Measurements from ENCODE around the gene CELF2.
A peak's percentile ranks its signal among the peaks of the same experiment; 100 is the strongest.

CELF2 gene

DNA sequence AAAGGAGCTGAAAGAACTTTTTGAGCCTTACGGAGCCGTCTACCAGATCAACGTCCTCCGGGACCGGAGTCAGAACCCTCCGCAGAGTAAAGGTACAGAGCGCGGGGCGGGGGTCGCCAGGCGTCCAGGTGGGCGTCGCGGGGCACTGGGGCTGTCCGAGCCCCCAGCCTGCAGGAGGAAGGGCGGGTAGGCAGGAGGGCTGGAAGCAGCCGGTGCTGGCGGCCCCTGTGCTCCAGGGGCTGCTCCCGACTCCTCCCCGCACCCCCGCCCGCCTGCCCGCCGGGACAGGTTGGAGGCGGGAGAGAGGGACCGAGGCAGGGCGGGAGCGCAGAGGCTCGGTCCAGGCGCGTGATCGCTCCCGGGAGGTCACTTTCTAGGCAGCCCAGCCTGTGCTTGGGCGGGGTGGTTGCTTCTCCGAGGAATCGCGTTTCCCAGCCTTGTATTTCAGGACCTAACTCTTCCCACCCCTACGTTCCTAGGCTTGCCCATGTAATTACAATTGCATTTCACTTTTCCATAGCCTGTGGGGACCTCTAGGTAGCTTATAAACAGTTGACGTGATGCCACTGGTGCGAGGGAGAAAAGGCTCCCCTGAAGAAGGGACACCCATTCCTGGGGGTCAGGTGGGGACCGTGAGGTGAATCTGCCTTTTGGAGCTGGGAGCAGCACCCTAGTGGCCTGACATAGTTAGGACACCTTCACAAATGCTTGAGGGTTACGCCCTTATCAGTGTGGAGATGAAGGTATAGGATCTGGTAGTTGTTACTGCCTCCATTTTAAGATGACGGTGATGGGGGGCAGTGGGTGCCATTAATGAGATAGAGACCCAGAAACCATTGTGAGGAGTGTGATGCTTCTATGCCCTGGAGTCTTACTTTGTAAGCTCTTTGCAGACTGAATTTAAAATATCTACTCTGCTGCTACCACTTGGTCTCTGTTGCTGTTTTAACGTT is 148.2 kb downstream of the CELF2 start:
- peak overlapping the region; percentile 73 to 80 for H3K9ac ChIP-seq (ENCODE audit: low read depth in 1 of 2, low read length in 2 of 2)
- H3K27me3 ChIP-seq (ENCODE audit: control insufficient read depth in 2 of 2, insufficient read depth in 2 of 2, low read length in 2 of 2), result no peaks in the 10 kb centered on the region
- peak overlapping the region; percentile 80 to 87 for H3K27ac ChIP-seq (ENCODE audit: low read depth in 2 of 2, low read length in 2 of 2)
- no peaks in the 10 kb centered on the region for H3K9me3 ChIP-seq (ENCODE audit: control insufficient read depth in 2 of 2, low read length in 2 of 2)
- H3K4me1 ChIP-seq (ENCODE audit: control insufficient read depth in 2 of 2, insufficient read depth in 2 of 2, low read length in 2 of 2), result peaks cover 4 to 6% of the 10 kb centered on the region in 2 donors
- H3K4me3 ChIP-seq (ENCODE audit: low read length in 2 of 2), result peak overlapping the region; percentile 71 to 85
- H3K36me3 ChIP-seq (ENCODE audit: control insufficient read depth in 2 of 2, insufficient read depth in 2 of 2, low read length in 2 of 2), result peaks cover 3 to 6% of the 10 kb centered on the region in 2 donors

DNA sequence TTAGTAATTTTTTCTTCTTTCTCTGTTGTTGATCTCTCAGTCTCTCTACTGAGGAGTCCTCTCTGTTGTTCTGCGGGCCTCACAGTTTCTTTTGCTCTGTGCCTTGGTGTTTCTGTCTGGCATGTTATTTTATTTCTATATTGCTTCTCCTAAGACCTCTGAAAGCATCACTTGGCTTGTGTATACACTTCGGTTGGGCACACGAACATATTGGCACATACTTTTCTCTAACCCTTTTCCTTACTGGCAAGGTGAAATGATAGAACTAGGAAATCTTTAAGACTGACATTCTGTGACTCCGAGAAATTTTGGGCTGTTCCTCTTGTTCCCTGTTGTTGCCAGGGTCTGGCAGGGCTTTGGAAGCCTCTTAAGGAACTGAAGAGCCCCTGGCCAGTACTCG is 148.9 kb downstream of the CELF2 start:
- Histone ChIP-seq H3K4me3 (ENCODE audit: low read length in 2 of 2) (peak overlapping the region; percentile 71 to 85), H3K36me3 (ENCODE audit: control insufficient read depth in 2 of 2, insufficient read depth in 2 of 2, low read length in 2 of 2) (peaks cover 3 to 6% of the 10 kb centered on the region in 2 donors), H3K27ac (ENCODE audit: low read depth in 2 of 2, low read length in 2 of 2) (peak overlapping the region; percentile 80 to 87), H3K27me3 (ENCODE audit: control insufficient read depth in 2 of 2, insufficient read depth in 2 of 2, low read length in 2 of 2) (no peaks in the 10 kb centered on the region), H3K4me1 (ENCODE audit: control insufficient read depth in 2 of 2, insufficient read depth in 2 of 2, low read length in 2 of 2) (peaks cover 3 to 4% of the 10 kb centered on the region in 2 donors), H3K9me3 (ENCODE audit: control insufficient read depth in 2 of 2, low read length in 2 of 2) (no peaks in the 10 kb centered on the region), H3K9ac (ENCODE audit: low read depth in 1 of 2, low read length in 2 of 2) (peak overlapping the region; percentile 73 to 80)

DNA sequence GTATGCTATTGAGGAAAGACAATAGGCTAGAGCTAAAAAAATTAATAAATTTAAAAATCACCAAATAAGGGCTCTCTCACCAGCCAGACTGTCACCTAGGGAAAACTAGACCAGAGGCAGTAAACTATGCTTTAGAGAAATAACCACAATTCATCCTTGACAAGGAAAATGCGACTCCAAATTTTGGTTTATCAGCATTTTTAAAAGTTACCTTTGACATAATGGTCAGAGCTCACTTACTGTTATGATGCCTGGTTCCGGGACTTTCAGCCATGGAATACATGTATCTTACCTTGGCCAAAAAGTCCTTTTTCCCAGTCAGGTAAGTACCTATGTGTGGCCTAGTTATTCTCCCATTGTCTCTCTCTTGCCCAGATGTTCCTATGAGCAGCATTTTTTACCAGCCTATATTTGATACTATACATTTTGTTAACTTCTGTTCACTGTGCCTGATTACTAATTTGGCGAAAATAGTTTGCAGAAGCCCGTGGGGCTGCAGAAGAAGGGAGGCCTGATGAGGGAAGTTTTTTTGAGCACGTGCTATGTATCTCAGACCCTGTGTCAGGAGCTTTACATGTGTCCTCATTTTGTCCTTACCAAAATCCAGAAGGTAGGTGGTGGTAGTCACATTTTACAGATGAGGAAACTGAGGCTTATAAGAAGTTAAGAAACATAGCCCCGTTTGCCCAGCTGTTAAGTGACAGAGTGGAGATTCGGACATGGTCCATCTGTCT is 149.7 kb downstream of the CELF2 start:
- H3K9me3 ChIP-seq (ENCODE audit: control insufficient read depth in 2 of 2, low read length in 2 of 2), result no peaks in the 10 kb centered on the region
- H3K36me3 ChIP-seq (ENCODE audit: control insufficient read depth in 2 of 2, insufficient read depth in 2 of 2, low read length in 2 of 2), result peaks cover 3 to 6% of the 10 kb centered on the region in 2 donors
- no peaks in the 10 kb centered on the region for H3K27me3 ChIP-seq (ENCODE audit: control insufficient read depth in 2 of 2, insufficient read depth in 2 of 2, low read length in 2 of 2)
- H3K27ac ChIP-seq (ENCODE audit: low read depth in 2 of 2, low read length in 2 of 2), result peak overlapping the region; percentile 62 to 80
- peaks cover 3 to 9% of the 10 kb centered on the region in 2 donors for H3K4me1 ChIP-seq (ENCODE audit: control insufficient read depth in 2 of 2, insufficient read depth in 2 of 2, low read length in 2 of 2)
- H3K4me3 ChIP-seq (ENCODE audit: low read length in 2 of 2), result peak overlapping the region; percentile 18 to 85
- peak overlapping the region; percentile 73 to 80 for H3K9ac ChIP-seq (ENCODE audit: low read depth in 1 of 2, low read length in 2 of 2)

DNA sequence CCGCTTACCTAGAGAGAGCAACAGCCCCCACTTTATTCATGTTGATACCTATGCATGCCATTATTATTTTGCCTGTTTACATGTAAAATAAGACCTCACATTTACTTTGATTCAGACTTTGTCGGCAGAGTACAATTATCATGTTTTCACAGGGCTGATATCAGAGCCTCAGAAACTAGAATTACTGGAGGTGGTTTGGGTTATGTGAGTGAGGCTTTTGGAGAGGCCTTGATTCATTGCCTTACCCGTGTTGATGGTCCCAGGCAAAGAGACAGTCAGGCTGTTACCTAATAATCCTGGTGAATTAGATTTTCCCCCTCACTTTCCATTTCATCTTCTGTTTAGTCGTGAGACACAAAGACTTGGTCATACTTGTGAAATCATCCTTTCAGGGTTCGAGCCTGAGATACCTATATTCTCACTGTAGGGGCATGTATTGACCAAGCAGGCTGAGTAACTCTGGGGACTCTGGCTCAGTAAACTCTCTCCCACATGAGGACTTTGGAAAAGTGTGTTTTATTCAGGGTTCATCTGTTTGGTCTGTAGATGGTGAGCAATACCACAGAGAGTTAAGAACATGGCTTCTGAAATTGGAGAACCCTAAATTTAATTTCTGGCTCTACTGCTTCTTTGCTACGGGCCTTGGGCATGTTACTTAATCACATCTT is 150.9 kb downstream of the CELF2 start:
- Histone ChIP-seq H3K27me3 (ENCODE audit: control insufficient read depth in 2 of 2, insufficient read depth in 2 of 2, low read length in 2 of 2) (no peaks in the 10 kb centered on the region), H3K9me3 (ENCODE audit: control insufficient read depth in 2 of 2, low read length in 2 of 2) (no peaks in the 10 kb centered on the region), H3K27ac (ENCODE audit: low read depth in 2 of 2, low read length in 2 of 2) (peak overlapping the region; percentile 62 to 80), H3K36me3 (ENCODE audit: control insufficient read depth in 2 of 2, insufficient read depth in 2 of 2, low read length in 2 of 2) (peaks cover 6 to 7% of the 10 kb centered on the region in 2 donors), H3K4me1 (ENCODE audit: control insufficient read depth in 2 of 2, insufficient read depth in 2 of 2, low read length in 2 of 2) (peaks cover 0 to 7% of the 10 kb centered on the region in 2 donors), H3K4me3 (ENCODE audit: low read length in 2 of 2) (peak overlapping the region in 1 of 2 donors; percentile 85), H3K9ac (ENCODE audit: low read depth in 1 of 2, low read length in 2 of 2) (no peak overlapping the region)

DNA sequence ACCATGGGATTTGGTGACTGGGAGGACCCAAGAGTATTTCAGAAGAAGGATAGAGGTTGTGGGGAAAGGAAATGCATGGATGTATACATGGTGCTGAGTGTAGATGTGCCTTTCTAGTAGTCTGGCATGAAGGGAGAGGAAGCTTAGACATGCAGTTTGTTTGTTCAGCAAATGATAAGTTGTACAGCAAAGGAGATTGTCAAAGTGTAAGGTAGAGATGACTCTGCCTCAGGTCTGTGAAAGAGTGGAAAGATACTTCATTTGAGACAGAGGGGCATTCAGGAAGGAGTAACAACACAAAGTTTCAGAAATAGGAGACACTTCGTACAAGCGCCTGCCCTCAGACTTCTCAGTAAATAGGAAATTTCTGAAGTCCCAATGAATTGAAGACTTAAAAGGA is 152.3 kb downstream of the CELF2 start:
- Histone ChIP-seq H3K9ac (ENCODE audit: low read depth in 1 of 2, low read length in 2 of 2) (peak overlapping the region; percentile 5 to 23), H3K27ac (ENCODE audit: low read depth in 2 of 2, low read length in 2 of 2) (peak overlapping the region; percentile 62 to 68), H3K4me1 (ENCODE audit: control insufficient read depth in 2 of 2, insufficient read depth in 2 of 2, low read length in 2 of 2) (peaks cover 0 to 7% of the 10 kb centered on the region in 2 donors), H3K4me3 (ENCODE audit: low read length in 2 of 2) (peak overlapping the region; percentile 10), H3K27me3 (ENCODE audit: control insufficient read depth in 2 of 2, insufficient read depth in 2 of 2, low read length in 2 of 2) (no peaks in the 10 kb centered on the region), H3K9me3 (ENCODE audit: control insufficient read depth in 2 of 2, low read length in 2 of 2) (no peaks in the 10 kb centered on the region), H3K36me3 (ENCODE audit: control insufficient read depth in 2 of 2, insufficient read depth in 2 of 2, low read length in 2 of 2) (peaks cover 6 to 7% of the 10 kb centered on the region in 2 donors)

DNA sequence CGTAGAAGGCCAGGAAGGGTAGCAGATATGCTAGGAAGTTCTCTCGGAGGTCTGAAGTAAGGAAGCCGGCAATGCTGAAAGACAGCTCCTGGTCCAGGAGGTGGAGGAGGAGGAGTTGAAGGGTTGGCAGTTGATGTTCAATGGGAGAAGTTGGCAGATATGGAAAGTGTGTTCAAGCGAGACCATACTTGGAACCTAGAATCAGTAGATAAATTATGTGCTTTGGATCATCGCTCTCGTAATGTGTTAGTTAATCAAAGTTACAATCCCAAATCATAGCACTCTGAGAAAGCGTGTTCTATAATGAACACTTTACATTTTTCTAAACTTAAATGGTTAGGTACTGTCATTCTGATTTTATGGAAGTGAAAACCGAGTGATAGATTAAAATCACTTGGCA is 152.9 kb downstream of the CELF2 start:
- H3K36me3 ChIP-seq (ENCODE audit: control insufficient read depth in 2 of 2, insufficient read depth in 2 of 2, low read length in 2 of 2), result peaks cover 6 to 7% of the 10 kb centered on the region in 2 donors
- peaks cover 0 to 9% of the 10 kb centered on the region in 2 donors for H3K4me1 ChIP-seq (ENCODE audit: control insufficient read depth in 2 of 2, insufficient read depth in 2 of 2, low read length in 2 of 2)
- peak overlapping the region; percentile 62 to 68 for H3K27ac ChIP-seq (ENCODE audit: low read depth in 2 of 2, low read length in 2 of 2)
- H3K27me3 ChIP-seq (ENCODE audit: control insufficient read depth in 2 of 2, insufficient read depth in 2 of 2, low read length in 2 of 2), result no peaks in the 10 kb centered on the region
- H3K9me3 ChIP-seq (ENCODE audit: control insufficient read depth in 2 of 2, low read length in 2 of 2), result no peaks in the 10 kb centered on the region
- H3K4me3 ChIP-seq (ENCODE audit: low read length in 2 of 2), result peak overlapping the region; percentile 10
- H3K9ac ChIP-seq (ENCODE audit: low read depth in 1 of 2, low read length in 2 of 2), result peak overlapping the region; percentile 5 to 23

DNA sequence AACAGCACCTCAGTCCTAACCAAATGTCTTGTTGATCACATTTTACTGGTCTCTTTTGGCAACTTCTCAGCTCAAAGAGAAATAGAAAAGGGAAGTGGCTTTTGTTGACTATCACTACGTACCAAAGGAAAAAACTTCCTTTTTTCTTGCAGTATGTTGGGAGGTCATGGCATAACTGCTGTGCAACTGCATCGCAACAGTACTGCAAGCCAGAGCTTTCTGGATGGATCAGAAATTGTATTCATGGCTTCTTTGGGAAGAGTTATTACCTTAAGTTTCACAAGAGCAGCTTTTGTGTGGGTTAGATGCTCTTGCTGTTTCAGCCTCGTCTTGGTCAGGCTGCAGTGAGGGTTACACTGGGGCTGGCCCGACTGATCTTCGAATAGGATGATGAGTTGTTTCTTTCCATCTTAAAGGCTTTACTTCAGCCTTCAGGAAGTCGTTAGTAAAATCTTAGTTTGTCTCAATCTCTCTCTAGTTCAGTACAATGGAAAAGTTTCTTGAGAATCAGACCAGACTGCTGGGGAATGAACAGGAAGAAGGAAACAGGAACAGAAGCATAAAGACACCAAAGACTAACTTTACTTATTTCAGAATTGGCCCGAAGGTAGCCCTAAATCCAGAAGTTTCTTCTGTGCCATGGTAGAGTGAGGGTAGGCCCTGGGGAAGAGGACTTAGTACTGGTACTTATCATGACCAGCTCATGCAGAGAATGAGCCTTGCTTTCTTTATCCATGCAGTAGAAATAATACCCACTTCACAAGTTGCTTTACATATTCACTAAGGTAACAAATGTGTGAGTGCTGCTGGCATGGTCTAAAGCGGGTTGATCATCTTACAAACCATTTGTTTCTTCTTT is 153.6 kb downstream of the CELF2 start:
- Histone ChIP-seq H3K27ac (ENCODE audit: low read depth in 2 of 2, low read length in 2 of 2) (peak overlapping the region; percentile 62 to 68), H3K9ac (ENCODE audit: low read depth in 1 of 2, low read length in 2 of 2) (peak overlapping the region in 1 of 2 donors; percentile 47), H3K4me1 (ENCODE audit: control insufficient read depth in 2 of 2, insufficient read depth in 2 of 2, low read length in 2 of 2) (peaks cover 0 to 10% of the 10 kb centered on the region in 2 donors), H3K27me3 (ENCODE audit: control insufficient read depth in 2 of 2, insufficient read depth in 2 of 2, low read length in 2 of 2) (no peaks in the 10 kb centered on the region), H3K4me3 (ENCODE audit: low read length in 2 of 2) (peak overlapping the region in 1 of 2 donors; percentile 10), H3K36me3 (ENCODE audit: control insufficient read depth in 2 of 2, insufficient read depth in 2 of 2, low read length in 2 of 2) (peaks cover 6 to 7% of the 10 kb centered on the region in 2 donors), H3K9me3 (ENCODE audit: control insufficient read depth in 2 of 2, low read length in 2 of 2) (no peaks in the 10 kb centered on the region)

DNA sequence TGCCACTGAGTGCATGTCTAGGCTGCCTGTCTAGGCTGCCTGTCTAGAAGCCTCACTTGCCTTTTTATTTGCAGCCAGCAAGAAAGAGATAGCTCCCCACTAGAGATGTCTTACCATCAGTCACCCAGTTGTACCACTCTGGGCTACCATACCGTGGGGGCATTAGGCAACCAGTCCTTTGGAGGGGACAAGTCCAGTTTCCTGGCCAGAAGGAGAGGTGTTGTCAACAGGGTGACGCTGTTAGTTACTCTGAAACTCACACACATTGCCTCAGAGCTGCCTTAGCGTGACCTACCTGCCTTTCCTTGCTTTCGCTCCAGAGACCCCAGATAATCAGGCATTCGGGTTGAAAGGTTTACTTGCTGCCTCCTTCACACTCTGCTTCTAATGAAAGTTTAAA is 155.4 kb downstream of the CELF2 start:
- H3K27me3 ChIP-seq (ENCODE audit: control insufficient read depth in 2 of 2, insufficient read depth in 2 of 2, low read length in 2 of 2), result no peaks in the 10 kb centered on the region
- H3K9me3 ChIP-seq (ENCODE audit: control insufficient read depth in 2 of 2, low read length in 2 of 2), result no peaks in the 10 kb centered on the region
- H3K4me3 ChIP-seq (ENCODE audit: low read length in 2 of 2), result peak overlapping the region in 1 of 2 donors; percentile 9
- no peak overlapping the region for H3K9ac ChIP-seq (ENCODE audit: low read depth in 1 of 2, low read length in 2 of 2)
- H3K27ac ChIP-seq (ENCODE audit: low read depth in 2 of 2, low read length in 2 of 2), result peak overlapping the region; percentile 19 to 51
- H3K36me3 ChIP-seq (ENCODE audit: control insufficient read depth in 2 of 2, insufficient read depth in 2 of 2, low read length in 2 of 2), result peaks cover 0 to 5% of the 10 kb centered on the region in 2 donors
- peaks cover 8 to 15% of the 10 kb centered on the region in 2 donors for H3K4me1 ChIP-seq (ENCODE audit: control insufficient read depth in 2 of 2, insufficient read depth in 2 of 2, low read length in 2 of 2)

DNA sequence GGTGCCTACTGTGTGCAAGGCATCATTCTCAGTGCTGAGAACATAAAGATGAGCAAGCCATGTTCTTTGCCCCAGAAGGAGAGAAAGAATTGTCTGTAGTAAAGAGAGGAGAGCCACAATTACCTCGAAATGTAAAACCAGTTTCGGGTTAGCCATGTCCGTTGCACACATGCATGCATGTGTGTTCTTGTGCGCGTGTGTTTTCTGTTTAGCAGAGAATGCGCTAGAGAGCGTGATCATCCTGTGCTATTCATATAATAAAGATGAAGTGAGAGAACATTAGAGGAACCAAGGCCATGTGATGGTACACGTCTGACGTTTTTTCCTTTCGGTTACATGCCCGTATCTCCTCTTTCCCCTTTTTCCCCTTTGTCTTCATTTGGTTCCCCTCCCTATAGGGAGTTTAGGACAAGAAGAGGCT is 158.2 kb downstream of the CELF2 start:
- H3K36me3 ChIP-seq (ENCODE audit: control insufficient read depth in 2 of 2, insufficient read depth in 2 of 2, low read length in 2 of 2), result peaks cover 0 to 4% of the 10 kb centered on the region in 2 donors
- H3K4me1 ChIP-seq (ENCODE audit: control insufficient read depth in 2 of 2, insufficient read depth in 2 of 2, low read length in 2 of 2), result peaks cover 11 to 22% of the 10 kb centered on the region in 2 donors
- peak overlapping the region; percentile 14 to 51 for H3K4me3 ChIP-seq (ENCODE audit: low read length in 2 of 2)
- H3K9ac ChIP-seq (ENCODE audit: low read depth in 1 of 2, low read length in 2 of 2), result peak overlapping the region in 1 of 2 donors; percentile 15
- peak overlapping the region; percentile 74 to 75 for H3K27ac ChIP-seq (ENCODE audit: low read depth in 2 of 2, low read length in 2 of 2)
- no peaks in the 10 kb centered on the region for H3K9me3 ChIP-seq (ENCODE audit: control insufficient read depth in 2 of 2, low read length in 2 of 2)
- no peaks in the 10 kb centered on the region for H3K27me3 ChIP-seq (ENCODE audit: control insufficient read depth in 2 of 2, insufficient read depth in 2 of 2, low read length in 2 of 2)

All from mucosa of rectum (tissue), 2 donors.